ENCODE results near the gene SS18.
"Not testable (repeated sequence)": the region's sequence is repeated elsewhere in the genome, so short reads cannot be mapped to it uniquely, and the experiment has no call there.

Gene SS18

GRCh38 chr18:26090130-26091046 lies at the start of gene SS18:
TSS of gene SS18 (minus strand) at chr18:26090613. CDS start at chr18:26090569, 44 bp downstream.
- TF ChIP-seq, protein P1, sequence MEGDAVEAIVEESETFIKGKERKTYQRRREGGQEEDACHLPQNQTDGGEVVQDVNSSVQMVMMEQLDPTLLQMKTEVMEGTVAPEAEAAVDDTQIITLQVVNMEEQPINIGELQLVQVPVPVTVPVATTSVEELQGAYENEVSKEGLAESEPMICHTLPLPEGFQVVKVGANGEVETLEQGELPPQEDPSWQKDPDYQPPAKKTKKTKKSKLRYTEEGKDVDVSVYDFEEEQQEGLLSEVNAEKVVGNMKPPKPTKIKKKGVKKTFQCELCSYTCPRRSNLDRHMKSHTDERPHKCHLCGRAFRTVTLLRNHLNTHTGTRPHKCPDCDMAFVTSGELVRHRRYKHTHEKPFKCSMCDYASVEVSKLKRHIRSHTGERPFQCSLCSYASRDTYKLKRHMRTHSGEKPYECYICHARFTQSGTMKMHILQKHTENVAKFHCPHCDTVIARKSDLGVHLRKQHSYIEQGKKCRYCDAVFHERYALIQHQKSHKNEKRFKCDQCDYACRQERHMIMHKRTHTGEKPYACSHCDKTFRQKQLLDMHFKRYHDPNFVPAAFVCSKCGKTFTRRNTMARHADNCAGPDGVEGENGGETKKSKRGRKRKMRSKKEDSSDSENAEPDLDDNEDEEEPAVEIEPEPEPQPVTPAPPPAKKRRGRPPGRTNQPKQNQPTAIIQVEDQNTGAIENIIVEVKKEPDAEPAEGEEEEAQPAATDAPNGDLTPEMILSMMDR (IDR thresholded peaks at IDR 0.05; ENCODE audit: low read depth, low read length, missing control alignments), result no peak
- H3K4me3 ChIP-seq (ENCODE audit: low read depth, low read length), result peak within 1 kb of the TSS; percentile 98
- peak; percentile 85 for DNase-seq (ENCODE audit: low read depth)

DNA sequence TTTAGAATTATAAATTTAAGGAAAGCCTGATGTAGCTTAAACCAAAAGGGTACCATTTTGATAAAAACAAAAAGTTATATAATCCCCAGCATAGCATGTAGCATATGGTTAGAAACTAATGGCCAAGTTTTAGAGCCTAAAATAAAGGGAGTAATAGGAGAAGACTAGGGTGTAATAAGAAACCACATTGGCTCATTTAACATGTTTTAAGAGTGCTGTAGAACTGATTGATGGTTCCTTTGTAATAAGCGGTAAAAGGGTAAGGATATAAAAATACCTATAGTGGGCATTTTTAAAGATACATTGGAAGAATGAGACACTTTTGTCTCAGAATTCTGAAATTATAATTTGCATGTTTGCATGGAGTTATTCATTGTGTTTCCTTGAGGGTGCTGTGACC lies 45.1 kb upstream of the SS18 start:
- H3K4me3 ChIP-seq (ENCODE audit: low read depth, low read length), result no peak overlapping the region
- DNase-seq (ENCODE audit: low read depth), result no peak
- TF ChIP-seq, protein P1 (IDR thresholded peaks at IDR 0.05; ENCODE audit: low read depth, low read length, missing control alignments), result no peak

DNA sequence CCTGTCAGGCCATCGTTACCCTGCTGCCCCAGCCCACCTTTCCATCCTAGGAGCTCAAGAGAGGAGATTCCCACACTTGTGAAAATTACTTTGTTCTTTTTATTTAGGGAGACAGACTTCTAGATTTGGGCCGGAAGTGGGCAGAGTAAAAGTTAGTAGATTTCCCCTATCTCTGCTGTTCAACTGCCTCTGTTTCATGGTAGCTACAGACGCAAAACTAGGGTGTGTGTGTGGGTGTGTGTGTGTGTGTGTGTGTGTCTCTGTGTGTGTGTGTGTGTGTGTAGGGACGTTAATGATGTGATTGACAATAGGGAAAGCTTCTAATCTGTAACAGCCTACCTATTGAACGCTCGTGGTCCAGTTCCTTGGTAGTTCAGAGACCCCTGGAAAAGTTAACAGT lies 43.7 kb upstream of the SS18 start:
- H3K4me3 ChIP-seq (ENCODE audit: low read depth, low read length), result no peak overlapping the region
- no peak for DNase-seq (ENCODE audit: low read depth)
- TF ChIP-seq, protein P1 (IDR thresholded peaks at IDR 0.05; ENCODE audit: low read depth, low read length, missing control alignments), result no peak

GRCh38 chr18:26133652-26134051 lies 43.2 kb upstream of the SS18 start, which contains the start of gene PSMA8:
TSS of gene PSMA8 (plus strand) at chr18:26133869. CDS start at chr18:26133966, 97 bp downstream.
- H3K4me3 ChIP-seq (ENCODE audit: low read depth, low read length), result no peak within 1 kb of the TSS
- TF ChIP-seq, protein P1 (IDR thresholded peaks at IDR 0.05; ENCODE audit: low read depth, low read length, missing control alignments), result no peak
- no peak for DNase-seq (ENCODE audit: low read depth)

GRCh38 chr18:26128192-26128591 lies 37.8 kb upstream of the SS18 start:
- H3K4me3 ChIP-seq (ENCODE audit: low read depth, low read length); DNase-seq (ENCODE audit: low read depth): not testable (repeated sequence)

DNA sequence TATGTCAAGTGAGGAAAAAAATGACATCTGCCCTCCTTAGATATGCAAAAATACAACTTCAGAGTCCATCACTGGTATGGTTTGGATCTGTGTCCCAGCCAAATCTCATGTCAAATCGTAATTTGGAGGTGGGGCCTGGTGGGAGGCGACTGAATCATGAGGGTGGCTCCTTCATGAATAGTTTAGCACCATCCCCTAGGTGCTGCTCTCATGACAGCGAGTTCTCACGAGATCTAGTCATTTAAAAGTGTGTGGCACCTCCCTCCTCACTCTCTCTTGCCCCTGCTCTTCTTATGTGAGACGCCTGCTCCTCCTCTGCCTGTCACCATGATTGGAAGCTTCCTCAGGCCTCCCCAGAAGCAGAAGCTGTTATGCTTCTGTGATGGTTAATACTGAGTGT lies 37.4 kb upstream of the SS18 start:
- no peak overlapping the region for H3K4me3 ChIP-seq (ENCODE audit: low read depth, low read length)
- no peak for DNase-seq (ENCODE audit: low read depth)
- TF ChIP-seq, protein P1 (IDR thresholded peaks at IDR 0.05; ENCODE audit: low read depth, low read length, missing control alignments), result no peak

DNA sequence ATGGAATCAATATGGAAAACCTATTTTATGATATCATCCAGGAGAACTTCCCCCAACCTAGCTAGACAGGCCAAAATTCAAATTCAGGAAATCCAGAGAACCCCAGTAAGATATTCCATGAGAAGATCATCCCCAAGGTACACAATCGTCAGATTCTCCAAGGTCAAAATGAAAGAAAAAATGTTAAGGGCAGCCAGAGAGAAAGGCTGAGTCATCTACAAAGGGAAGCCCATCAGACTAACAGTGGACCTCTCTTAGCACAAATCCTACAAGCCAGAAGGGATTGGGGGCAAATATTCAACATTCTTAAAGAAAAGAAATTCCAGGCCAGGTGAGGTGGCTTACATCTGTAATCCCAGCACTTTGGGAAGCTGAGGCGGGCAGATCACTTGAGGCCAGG lies 31.6 kb upstream of the SS18 start:
- H3K4me3 ChIP-seq (ENCODE audit: low read depth, low read length); DNase-seq (ENCODE audit: low read depth): not testable (repeated sequence)

GRCh38 chr18:26121476-26121875 lies 31.1 kb upstream of the SS18 start:
- DNase-seq (ENCODE audit: low read depth), result no peak
- TF ChIP-seq, protein P1 (IDR thresholded peaks at IDR 0.05; ENCODE audit: low read depth, low read length, missing control alignments), result no peak
- no peak overlapping the region for H3K4me3 ChIP-seq (ENCODE audit: low read depth, low read length)
